ENCODE measurements around the gene ETV3L.

The ETV3L gene

GRCh38 chr1:157043685-157044084 lies 55.9 kb downstream of the ETV3L start:
- no peak overlapping the region for H2AK5ac ChIP-seq (ENCODE audit: low read depth, low read length)
- H3K79me1 ChIP-seq (ENCODE audit: low read depth, low read length) = peaks cover 2% of the 10 kb centered on the region
- H2AFZ ChIP-seq (ENCODE audit: low read length) = no peak overlapping the region
- H3K4me1 ChIP-seq (ENCODE audit: control insufficient read depth in 2 of 2, insufficient read depth in 1 of 2, low read depth in 1 of 2, low read length in 2 of 2) = peaks cover 11 to 17% of the 10 kb centered on the region in 2 donors
- H3K4me2 ChIP-seq (ENCODE audit: insufficient read depth, low read length, poor library complexity, severe bottlenecking) = peak overlapping the region; percentile 41
- no peak overlapping the region for H3K14ac ChIP-seq (ENCODE audit: low read length)
- H2BK5ac ChIP-seq (ENCODE audit: low read length) = no peak overlapping the region
- no peak overlapping the region for H2BK12ac ChIP-seq (ENCODE audit: low read length)
- no peak overlapping the region for H4K8ac ChIP-seq (ENCODE audit: low read depth, low read length)
- peak overlapping the region; percentile 63 to 82 for H3K4me3 ChIP-seq (ENCODE audit: low read length in 2 of 2)
- H4K91ac ChIP-seq (ENCODE audit: low read depth, low read length, poor library complexity) = no peak overlapping the region
- no peaks in the 10 kb centered on the region for H3K27me3 ChIP-seq (ENCODE audit: control insufficient read depth in 3 of 3, insufficient read depth in 3 of 3, low read depth in 1 of 3, low read length in 3 of 3)
- no CpG with 5 or more reads among the region's 2 CpGs for WGBS, 2 donors (ENCODE audit: extremely low coverage in 2 of 2, insufficient read length in 2 of 2, insufficient replicate concordance in 1 of 2)
- no peak for DNase-seq (ENCODE audit: low spot score)
- no peak overlapping the region for H2BK120ac ChIP-seq (ENCODE audit: low read depth, low read length)
- H3K18ac ChIP-seq (ENCODE audit: low read length) = no peak overlapping the region
- H3K23ac ChIP-seq (ENCODE audit: low read depth, low read length, poor library complexity) = no peak overlapping the region
- peaks cover 0 to 14% of the 10 kb centered on the region in 2 donors for H3K36me3 ChIP-seq (replicated peaks in 1 of 2; ENCODE audit: control insufficient read depth in 2 of 2, insufficient read depth in 2 of 2, low read length in 2 of 2)
- H3K9ac ChIP-seq (ENCODE audit: low read depth, low read length, poor library complexity) = no peak overlapping the region
- H3K4ac ChIP-seq (ENCODE audit: low read length) = no peak overlapping the region
- H3K9me3 ChIP-seq (replicated peaks in 1 of 2; ENCODE audit: control insufficient read depth in 2 of 2, insufficient read depth in 1 of 2, low read depth in 1 of 2, low read length in 2 of 2) = no peaks in the 10 kb centered on the region
- no peak overlapping the region for H3K27ac ChIP-seq (replicated peaks; ENCODE audit: low read length)
- H2BK15ac ChIP-seq (ENCODE audit: low read length) = no peak overlapping the region

DNA sequence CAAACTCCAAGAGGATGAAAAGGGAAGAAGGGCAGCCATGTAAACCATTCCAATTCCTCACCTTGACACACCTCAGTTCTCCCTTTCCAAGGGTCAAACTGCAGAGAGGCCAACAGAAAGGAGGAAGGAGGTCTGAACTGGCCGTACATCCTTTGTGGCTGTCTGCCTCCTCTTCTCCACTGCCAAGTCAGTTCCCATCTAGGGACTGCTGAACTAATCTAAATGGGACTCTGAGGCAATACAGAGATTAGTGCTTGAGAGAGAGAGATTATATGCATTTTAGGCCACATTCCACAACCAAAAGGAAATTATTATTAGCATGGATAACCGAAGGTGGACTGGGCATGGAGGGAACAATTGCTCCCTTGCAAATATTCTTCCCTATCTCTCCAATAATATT lies 56.8 kb downstream of the ETV3L start:
- no peak for DNase-seq (ENCODE audit: low spot score)
- no peaks in the 10 kb centered on the region for H3K27me3 ChIP-seq (ENCODE audit: control insufficient read depth in 3 of 3, insufficient read depth in 3 of 3, low read depth in 1 of 3, low read length in 3 of 3)
- H3K4me2 ChIP-seq (ENCODE audit: insufficient read depth, low read length, poor library complexity, severe bottlenecking) = no peak overlapping the region
- no peak overlapping the region for H2BK5ac ChIP-seq (ENCODE audit: low read length)
- no peak overlapping the region for H4K8ac ChIP-seq (ENCODE audit: low read depth, low read length)
- no peak overlapping the region for H3K18ac ChIP-seq (ENCODE audit: low read length)
- peak overlapping the region in 1 of 2 donors; percentile 82 for H3K4me3 ChIP-seq (ENCODE audit: low read length in 2 of 2)
- no peak overlapping the region for H2AFZ ChIP-seq (ENCODE audit: low read length)
- H2BK12ac ChIP-seq (ENCODE audit: low read length) = no peak overlapping the region
- no peak overlapping the region for H3K4ac ChIP-seq (ENCODE audit: low read length)
- H2BK120ac ChIP-seq (ENCODE audit: low read depth, low read length) = no peak overlapping the region
- no peak overlapping the region for H3K9ac ChIP-seq (ENCODE audit: low read depth, low read length, poor library complexity)
- H3K4me1 ChIP-seq (ENCODE audit: control insufficient read depth in 2 of 2, insufficient read depth in 1 of 2, low read depth in 1 of 2, low read length in 2 of 2) = peaks cover 11 to 17% of the 10 kb centered on the region in 2 donors
- no peak overlapping the region for H2AK5ac ChIP-seq (ENCODE audit: low read depth, low read length)
- H3K14ac ChIP-seq (ENCODE audit: low read length) = no peak overlapping the region
- no peak overlapping the region for H3K27ac ChIP-seq (replicated peaks; ENCODE audit: low read length)
- peaks cover 0 to 14% of the 10 kb centered on the region in 2 donors for H3K36me3 ChIP-seq (replicated peaks in 1 of 2; ENCODE audit: control insufficient read depth in 2 of 2, insufficient read depth in 2 of 2, low read length in 2 of 2)
- H2BK15ac ChIP-seq (ENCODE audit: low read length) = no peak overlapping the region
- H3K79me1 ChIP-seq (ENCODE audit: low read depth, low read length) = peaks cover 2% of the 10 kb centered on the region
- WGBS, 2 donors (ENCODE audit: extremely low coverage in 2 of 2, insufficient read length in 2 of 2, insufficient replicate concordance in 1 of 2) = no CpG with 5 or more reads among the region's 2 CpGs
- H3K9me3 ChIP-seq (replicated peaks in 1 of 2; ENCODE audit: control insufficient read depth in 2 of 2, insufficient read depth in 1 of 2, low read depth in 1 of 2, low read length in 2 of 2) = no peaks in the 10 kb centered on the region
- H3K23ac ChIP-seq (ENCODE audit: low read depth, low read length, poor library complexity) = no peak overlapping the region
- H4K91ac ChIP-seq (ENCODE audit: low read depth, low read length, poor library complexity) = no peak overlapping the region

All from neuronal stem cell (in vitro differentiated cells).